Stimulated activated CD8-positive, alpha-beta memory T cell treated with anti-CD3 and anti-CD28 coated beads, Interleukin-4, amount 100 ng/mL, for 1 hour (primary cell): Measurements from ENCODE around the gene KIF15.
"Not testable (repeated sequence)": the region's sequence is repeated elsewhere in the genome, so short reads cannot be mapped to it uniquely, and the experiment has no call there.

Experiments
- DNase-seq, 2 donors: peaks; one replicate each; pipeline ENCODE4 v3.0.0-alpha.2; 2020; ENCODE audit warnings: low read depth in 2 of 2, low spot score in 1 of 2

The KIF15 gene

DNA sequence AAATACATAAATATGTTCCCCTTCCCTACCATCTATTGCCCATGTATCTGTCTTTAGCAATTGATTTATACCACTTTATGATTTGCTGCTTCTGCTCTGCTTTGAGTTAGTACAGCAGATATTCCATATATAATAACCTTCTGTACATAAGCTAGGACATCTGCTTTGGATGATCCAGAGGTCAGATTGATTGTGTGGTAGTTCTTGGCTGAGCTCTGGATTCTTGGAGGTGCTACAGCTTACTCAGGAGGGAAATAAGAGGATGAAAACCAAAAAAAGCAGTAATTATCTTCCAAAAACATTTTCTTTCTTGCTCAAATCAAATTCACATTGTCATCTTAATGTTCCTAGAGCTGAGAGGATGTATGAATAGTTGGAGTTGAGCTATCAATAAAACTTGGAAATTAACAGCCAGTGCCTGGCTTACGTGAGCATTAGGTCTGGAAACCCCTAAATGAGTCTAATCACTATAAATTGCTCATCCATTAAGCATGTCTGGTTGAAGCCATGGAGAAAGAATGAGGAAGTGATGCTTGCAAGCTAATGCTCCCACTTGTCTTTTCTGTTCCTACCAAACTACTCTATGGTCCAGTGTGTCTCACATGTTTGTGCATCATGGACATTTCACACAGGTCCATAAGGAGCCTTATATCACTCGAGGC is 63.8 kb downstream of the KIF15 start:
- no peak for DNase-seq

DNA sequence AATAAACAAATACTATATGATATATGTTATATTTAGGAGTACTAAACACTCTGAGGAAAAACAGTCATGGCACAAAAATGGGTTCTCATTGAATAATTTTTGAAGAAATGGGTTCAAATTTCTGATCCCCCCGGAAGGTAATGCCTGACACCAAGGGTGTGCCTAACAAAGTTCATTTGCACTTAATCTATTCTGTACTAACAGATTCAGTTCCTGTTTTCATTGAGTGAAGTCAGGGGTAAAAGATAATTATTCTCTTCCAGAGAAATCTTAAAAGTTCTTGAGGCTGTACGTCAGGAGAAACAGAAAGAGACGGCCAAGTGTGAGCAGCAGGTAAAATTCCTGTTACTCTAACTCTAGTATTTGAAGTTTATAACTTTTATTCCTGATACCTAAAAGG is 65.6 kb downstream of the KIF15 start:
- DNase-seq, result no peak

DNA sequence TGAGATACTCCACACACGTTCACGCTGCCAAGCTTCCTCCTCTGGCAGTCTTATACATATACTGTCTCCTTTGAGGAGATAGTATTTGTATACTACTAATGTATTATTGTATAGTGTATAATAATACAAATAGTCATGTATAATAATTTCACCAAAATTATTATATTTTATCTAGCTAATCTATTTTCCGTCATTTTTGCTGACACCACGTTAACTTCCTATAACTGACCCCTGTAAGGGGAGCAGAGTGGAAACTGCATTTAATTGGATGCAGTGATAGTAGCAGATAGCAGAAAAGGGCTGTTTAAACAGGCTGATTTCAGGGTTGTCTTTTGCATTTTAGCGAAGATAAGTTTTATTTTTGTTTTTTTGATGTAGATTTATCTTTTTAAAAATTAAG is 69.6 kb downstream of the KIF15 start:
- DNase-seq, result no peak

DNA sequence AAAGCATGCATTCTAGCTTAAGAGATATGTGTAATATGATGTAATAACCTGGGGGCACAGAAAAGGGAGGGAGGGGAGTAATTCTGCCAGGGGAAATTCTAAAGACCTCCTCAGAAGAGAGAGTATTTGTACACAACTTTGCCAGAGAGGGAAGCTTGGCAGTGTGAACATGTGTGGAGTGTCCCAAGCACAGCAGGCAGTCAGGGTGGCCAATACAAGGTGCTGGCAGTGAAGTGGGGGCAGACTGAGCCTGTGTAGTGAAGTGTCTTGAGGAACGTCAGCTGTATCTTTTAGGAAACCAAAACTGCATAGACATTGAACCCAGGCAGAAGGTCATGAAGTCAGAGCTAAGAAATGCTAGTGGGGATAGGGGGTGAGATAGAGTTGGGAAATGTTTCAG is 70.4 kb downstream of the KIF15 start:
- DNase-seq, result no peak

DNA sequence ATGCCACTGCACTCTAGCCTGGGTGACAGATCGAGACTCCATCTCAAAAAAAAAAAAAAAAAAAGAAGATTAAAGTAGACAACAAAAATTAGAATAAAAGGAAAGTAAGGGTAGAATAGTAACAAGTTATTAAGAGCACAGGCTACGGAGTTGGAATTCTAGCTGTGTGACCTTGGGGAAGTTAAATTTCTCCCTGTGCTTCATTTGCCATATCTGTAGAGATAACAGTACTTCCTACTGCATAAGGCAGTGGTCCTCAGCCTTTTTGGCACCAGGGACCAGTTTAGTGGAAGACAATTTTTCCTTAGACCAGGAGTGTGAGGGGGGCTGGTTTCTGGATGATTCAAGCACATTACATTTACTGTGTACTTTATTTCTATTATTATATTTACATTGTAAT is 71.4 kb downstream of the KIF15 start:
- no peak for DNase-seq

DNA sequence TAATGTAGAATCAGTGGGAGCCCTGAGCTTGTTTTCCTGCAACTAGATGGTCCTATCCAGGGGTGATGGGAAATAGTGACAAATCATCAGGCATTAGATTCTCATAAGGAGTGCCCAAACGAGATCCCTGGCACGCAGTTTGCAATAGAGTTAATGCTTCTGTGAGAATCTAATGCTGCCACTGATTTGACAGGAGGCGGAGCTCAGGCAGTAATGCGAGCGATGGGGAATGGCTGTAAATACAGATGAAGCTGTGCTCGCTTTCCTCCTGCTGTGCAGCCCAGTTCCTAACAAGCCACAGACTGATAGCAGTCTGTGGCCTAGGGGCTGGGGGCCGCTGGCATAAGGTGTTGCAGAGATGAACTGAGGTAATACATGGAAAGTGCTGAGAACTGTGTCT is 71.8 kb downstream of the KIF15 start:
- no peak for DNase-seq

DNA sequence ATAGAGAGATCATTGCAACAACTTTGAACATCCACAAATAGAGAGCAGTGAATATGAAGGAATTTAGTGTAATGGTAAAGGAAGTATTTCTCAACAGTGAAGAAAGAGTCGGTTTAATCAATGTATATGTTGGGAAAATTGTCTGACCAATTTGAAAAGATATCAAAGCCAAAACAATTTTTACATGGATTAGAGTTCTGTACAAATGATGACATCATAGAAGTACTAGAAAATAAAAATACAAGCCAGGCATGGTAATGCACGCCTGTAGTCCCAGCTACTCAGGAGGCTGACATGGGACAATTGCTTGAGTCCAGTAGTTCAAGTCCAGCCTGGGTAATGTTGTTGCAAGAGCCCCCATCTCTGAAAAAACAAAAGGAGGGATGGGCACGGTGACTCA is 74.1 kb downstream of the KIF15 start:
- DNase-seq, result no peak

DNA sequence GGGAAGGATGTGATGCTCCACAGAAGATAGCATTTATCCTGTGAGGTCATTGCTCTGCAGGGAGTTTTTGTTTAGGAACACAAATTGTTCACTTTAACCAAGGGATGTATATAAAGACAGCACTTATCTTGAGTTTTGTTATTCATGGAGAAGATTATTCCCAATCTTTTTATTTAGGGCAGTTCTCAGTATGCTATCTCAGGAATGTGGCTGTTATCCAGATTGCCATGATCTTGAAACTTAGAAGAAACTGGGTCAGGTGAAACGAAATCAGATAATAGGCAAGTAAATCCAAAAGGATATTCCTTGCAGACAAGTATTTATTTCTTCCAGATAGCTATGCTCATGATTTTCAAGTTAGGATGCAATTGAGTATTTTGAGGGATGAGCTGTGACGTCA is 80.8 kb downstream of the KIF15 start:
- no peak for DNase-seq

DNA sequence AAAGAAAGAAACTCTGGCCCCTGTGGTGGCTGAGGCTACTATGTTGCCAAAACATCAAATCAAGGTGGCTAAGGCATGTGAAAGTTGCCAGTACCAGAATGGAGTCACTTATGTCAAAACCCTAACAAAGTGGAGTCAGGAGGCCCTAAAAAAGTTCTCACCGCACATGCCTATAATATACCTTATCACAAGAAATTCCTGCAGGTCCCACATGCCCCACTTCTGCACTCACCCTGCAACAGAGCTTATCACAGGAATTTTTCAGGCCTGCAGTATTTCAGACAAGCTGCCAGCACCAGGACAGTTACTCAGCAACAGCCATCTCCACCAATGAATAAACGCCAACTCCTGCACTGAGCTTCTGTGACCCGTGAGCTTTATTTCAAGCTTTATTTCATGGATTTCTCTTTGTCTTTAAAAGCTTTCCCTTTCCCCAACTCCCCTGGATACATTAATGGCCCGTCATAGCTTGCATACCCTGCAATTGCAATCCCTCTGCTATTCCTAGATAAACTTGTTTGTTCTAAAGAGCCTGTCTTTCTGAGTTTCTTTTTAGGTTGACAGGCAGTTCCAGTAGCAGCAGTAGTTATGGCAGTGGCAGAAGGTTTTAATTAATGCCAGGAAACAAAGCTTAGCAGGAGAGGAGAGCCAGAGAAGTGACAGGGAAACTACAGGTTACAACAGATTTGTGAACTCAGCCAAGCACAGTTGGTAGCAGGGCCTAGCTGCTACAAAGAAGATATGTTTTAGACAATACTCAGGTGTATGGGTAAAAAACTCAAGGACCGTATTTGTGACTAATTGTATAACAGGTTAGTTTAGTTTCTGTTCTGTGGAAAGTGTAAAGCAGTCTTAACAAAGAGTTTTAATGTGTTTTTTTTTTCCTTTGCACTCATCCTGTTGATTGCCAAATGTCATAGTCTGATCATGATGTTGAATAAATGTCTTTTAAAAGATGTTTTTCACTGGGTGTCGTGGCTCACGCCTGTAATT is 84.2 kb downstream of the KIF15 start:
- DNase-seq, result no peak

DNA sequence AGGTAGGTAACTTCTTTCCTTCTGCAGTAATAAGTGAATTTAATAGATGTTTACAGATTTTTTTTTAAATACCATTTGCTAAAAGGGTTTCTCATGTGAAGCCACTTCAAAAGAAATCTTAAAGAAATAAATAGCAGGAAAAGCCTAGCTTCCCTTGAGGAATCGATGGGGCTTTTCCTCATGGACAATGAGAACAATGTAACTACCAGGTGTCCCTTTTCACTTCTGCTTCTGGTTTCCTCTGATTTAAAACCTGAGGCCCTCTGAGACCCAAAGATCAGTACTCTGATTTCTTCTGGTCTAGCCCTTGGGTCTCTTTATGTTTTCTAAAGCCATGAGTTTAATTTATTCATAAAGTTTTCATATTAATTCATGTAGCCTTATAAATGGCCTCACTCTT is 87.0 kb downstream of the KIF15 start:
- DNase-seq, result no peak

DNA sequence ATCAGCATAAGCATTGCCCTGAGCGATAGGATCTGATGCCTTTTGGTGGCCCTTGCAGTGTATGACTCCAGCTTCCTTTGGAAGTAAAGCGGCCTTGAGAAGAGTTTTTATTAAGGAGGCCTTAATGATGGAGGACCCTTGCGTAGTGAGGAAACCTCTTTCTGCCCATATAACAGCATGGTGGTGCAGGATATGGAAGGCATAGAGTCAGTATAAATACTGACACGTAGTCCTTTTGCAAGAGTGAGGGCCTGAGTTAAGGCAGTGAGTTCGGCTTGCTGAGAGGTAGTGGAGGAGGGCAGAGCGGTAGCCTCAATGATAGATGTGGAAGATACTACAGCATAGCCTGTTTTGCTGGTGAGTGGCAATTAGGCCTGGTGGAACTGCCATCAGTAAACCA is 95.1 kb downstream of the KIF15 start:
- DNase-seq, result not testable (repeated sequence)

DNA sequence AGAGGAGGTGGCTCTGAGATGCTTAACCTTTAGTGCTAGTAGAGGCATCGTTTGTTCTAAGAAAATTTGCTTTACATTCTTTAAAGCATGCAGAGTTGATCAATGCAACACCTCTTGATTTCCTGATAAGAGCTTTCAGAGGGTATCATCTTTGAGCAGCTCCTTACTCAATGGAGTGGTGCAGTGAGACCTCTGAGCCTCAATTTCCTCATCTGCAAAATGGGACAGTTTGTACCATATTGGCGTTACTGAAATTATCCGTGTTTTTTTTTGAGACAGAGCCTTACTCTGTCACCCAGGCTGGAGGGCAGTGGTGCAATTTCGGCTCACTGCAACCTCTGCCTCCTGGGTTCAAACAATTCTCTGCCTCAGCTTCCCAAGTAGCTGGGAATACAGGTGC is 98.5 kb downstream of the KIF15 start:
- no peak for DNase-seq

DNA sequence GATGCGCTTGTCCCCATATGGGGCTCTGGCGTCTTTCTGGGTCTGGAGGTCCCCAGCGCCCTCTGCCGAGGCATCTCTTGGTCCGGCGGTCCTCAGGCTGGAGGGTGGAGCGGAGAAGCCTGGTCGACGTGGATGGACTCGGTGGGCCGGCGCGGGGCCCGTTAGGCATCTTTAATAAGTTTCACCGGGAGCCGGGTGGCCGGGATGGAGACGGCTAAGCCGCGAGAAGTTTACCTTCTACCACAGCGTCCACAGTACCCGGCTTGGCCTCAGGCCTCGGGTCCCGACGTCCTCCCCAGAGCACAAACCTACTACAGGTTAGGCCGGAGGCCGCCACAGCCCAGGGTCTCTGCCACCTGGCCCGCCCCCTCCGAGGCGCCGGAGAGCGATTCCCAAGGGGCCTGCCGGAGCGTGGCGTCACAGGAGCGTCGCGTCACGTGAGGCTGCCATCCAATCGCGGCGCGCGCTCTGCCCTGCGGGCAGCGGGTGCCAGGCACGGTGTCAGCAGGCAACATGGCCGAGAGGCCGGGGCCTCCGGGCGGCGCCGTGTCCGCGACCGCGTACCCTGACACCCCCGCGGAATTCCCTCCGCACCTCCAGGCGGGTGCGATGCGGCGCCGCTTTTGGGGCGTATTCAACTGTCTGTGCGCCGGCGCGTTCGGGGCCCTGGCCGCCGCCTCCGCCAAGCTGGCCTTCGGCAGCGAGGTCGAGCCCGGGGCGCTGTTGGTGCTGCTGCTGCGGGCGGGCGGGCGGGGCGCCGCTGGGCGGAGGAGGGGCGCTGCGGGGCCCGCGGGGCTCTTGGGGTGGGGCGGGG is 100.0 kb downstream of the KIF15 start, which contains the start of gene TMEM42:
TMEM42 (plus strand) TSS at position 501 of the 814 bp plus-strand sequence; CDS start at position 514, 13 bp downstream.
- peak; percentile 68 to 78 for DNase-seq

DNA sequence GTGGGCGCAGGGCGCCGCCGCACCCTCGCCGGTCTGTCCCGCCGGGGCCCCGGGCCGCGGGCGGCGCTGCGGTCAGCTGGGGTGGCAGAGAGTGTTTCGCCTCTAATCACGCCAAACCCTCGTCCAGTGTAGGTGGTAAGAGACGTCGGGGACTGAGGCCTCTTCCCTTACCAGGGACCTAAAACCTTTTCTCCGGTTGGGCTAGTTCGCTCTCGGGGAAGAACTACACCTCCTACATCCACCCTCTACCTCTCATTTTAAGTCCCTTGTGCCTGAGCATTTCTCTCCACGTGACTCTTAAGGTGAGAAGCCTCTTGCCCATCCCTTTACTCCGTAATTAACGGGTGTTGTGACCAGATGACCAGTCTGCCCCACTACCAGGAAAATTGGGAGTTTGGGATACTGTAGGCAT is 100.6 kb downstream of the KIF15 start:
- DNase-seq, result no peak

DNA sequence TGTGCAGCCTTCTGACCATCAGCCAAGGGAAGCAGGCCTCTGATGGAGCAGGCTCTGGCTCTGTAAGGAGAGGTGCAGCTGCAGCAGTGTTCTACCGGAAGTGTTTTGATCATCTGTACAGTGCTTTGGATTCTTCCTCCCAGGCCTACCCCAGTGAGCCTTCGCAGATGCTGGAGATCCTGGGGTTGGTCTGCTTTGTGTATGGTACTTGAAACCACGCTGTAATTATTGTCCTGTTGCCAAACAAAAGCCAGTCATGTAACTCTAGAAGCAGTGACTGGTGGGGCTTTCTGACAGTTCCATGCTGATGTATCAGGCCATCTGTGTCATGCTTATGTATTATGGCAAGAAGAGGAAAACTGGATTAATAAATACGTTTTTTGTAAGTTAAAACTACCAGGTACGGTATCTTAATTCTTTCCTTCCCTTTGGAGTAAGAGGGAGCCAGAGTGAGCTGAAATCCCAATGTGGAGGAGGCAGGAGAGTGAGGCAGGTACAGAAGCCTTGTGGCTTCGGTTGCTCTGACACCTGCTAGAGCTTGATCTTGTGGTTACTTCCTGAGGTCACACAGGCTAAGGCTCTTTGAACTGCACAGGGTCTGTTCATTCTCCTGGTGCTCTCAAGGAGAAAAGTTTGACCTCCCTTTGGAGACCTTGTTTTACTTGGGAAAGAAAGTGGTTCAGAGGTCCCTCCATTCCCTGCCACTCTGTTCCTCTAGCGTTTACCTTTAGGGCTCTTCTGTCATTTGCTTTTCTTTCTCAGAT is 103.9 kb downstream of the KIF15 start:
- no peak for DNase-seq

DNA sequence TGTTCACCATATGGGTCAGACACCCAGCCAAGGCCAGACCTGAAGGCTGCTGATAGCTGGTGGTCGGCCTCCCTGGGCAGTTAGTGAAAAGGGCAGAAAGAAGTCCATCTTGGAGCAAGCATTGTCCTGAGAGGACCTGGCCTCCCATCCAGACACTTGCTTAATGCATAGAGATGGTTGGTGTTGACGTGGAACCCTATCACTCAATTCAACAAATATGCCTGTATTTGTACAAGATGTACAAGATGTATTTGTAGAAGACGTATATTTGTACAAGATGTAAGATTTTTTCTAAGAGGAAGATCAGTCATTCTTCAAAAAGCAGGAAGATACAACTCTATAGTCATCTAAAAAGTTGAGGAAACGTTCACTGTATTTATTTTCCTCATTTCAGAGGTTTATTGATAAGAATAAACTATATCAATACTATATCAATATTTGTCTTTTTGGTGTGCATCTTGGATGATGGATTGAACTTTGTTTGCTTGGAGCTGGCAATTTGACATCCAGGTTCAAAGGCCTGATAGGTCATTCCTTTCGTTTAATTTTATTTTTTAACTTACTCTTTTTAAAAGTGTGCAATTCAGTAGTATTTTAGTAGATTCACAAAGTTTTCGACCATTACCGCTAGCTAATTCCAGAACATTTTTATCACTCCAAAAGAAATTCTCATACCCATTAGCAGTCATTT is 106.0 kb downstream of the KIF15 start:
- DNase-seq, result no peak

DNA sequence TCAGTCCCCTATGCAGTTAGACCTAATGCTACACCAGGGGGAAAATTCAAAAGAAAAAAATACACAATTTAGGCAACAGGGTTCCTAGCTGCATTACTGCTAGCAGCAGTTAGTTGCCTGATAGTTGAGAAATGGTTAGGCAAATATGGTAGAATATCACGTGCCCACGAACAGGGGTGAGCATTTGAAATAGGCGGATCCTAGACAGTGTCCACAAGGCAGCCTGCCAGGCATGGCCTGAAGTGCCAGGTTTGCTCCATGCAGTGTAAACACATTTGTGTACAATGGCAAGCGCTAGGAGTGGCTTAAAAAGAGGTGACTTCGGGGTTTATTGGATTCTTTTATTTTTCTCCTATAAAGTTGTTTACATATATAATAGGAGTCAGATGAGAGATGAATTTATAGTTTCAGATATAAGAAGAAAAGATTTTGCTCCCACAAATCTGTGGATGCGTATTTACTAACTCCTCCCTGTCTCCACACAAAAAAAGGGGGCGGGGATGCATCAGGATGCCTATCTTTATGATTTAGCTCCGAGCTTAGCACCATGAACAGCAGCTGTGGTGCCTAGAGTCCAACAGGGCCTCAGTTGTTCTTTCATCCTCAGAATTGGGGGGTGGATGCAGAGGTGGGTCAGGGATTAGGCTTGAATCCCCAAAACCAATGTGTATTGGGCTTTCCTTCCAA is 108.9 kb downstream of the KIF15 start:
- DNase-seq, result no peak

DNA sequence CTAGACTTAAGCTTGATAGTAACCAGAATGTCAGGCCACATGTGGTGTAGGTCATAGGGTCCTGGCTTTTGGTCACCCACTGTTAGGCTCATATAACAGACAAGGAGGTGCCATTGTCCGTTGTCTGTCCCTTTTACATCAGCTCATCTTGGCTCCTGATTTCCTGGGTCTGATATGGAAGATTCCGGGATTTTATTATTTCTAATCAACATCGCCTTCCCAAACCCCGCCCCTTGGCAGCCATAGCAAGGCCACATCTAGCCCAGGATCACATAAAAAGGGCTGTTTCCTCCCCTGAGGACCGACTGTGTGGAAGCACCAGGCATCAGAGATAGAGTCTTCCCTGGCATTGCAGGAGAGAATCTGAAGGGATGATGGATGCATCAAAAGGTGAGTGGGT is 112.7 kb downstream of the KIF15 start, which contains the start of gene TGM4:
TGM4 (plus strand) TSS at position 301 of the 400 bp plus-strand sequence; CDS start at position 372, 71 bp downstream.
- no peak for DNase-seq

DNA sequence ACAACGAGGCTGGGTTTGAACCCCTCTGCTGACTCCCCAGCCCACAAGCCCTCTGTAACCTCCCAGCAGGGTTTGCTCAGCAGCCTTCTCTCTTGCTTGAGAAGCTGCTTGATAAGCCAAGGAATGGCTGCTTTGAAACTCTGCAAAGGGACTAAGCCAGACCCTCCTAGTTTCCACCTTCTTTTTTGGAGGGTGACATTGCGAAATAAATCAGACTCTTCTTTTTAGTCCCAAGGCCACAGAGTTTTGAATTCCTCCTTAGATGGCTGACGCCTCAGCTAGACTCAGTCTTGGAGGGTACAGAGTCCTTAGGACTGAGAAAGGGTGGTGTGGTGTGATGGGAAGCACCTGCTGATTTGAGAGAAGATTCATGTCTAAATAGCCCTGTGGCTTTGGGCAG is 114.0 kb downstream of the KIF15 start:
- DNase-seq, result no peak
